Right lobe of liver (tissue), 4 donors: ENCODE results near the gene COL4A1.

Source experiments
- CTCF ChIP-seq, 4 donors: fragments of 200-600 bp in 3 of 4; fragments of 450-650 bp in 1 of 4; IDR thresholded peaks; one replicate each; pipeline versions ENCODE4 v1.5.1 to v1.8.0; 2016 to 2022; ENCODE audit warnings: antibody characterized with exemption in 4 of 4, mild to moderate bottlenecking in 2 of 4
- POLR2A ChIP-seq: fragments of 450-650 bp; IDR thresholded peaks from one replicate; pipeline ENCODE4 v1.6.1; 2017; ENCODE audit warnings: antibody characterized with exemption, mild to moderate bottlenecking
- donor health status: DM: no; HTN: no; CAD: no.
- donor health status: DM: no; HTN: no; CAD: no.
- donor health status: DM: no; HTN: yes; CAD: no.

- no peak for TF ChIP-seq CTCF (IDR thresholded peaks at IDR 0.05)
- no peak for TF ChIP-seq POLR2A
Measured at GRCh38 chr13:110236431-110236830, 70.5 kb downstream of the COL4A1 start.
